ENCODE data around the gene SLC5A3. TPM values are rescaled to one million over a fixed set of nuclear protein-coding genes. Genes with fewer than 3 reads are reported as not detected.

Gene SLC5A3
- total and polyA plus RNA-seq, 10 of the 15 experiments (the other 5 are each of a cell fraction or from before 2014, with no cell fraction given): 3.3 to 21.4 (median 12.0) TPM

DNA sequence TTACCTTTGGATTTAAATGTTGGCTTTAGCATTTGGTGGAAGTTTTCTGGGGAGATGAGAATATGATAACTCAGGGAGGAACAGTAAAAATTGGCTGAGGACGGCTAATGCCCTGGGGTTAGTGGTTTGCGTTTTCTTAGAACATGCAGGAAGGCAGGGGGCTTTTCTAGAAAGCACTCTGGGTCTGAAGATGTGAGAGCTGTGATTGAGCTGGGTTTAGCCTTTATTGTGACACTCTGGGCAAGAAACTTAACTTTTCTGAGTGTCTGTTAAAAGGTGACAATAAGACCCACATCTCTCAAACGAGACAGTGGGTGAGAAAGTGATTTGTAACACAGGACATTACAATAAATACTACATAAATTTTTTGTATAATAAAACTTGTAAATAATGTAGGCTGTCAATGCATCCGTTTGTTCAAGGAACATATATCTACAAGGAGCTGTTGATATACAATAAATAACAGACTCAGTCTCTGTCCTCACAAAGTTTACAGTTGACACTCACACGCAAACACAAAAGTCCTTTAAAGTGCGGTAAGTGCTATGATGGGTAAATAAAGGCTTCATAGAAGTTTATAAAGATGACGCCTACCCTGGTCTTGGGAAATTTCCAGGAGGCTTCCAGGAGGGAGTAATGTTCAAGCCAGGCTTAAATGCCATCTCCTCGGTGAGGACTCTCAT, 49.5 kb upstream of the SLC5A3 start:
- no TSS peak for BruUV-seq (replicated peaks)
- H3K4me2 ChIP-seq (ENCODE audit: control insufficient read depth, insufficient read depth): no peak overlapping the region
- H3K79me2 ChIP-seq (ENCODE audit: control insufficient read depth, insufficient read depth, low read length): no peaks in the 10 kb centered on the region
- RAD21 ChIA-PET (ENCODE audit: unreplicated experiment): interaction anchor here (1.2 to 8.8 kb wide), 7 partner anchors 9 to 100 kb away, joined by 3 to 145 read pairs (median 17); partner anchors contain the start of genes MRPS6 and SLC5A3
- no peak for ATAC-seq
- no peak for FAIRE-seq
- peaks cover 46% of the 10 kb centered on the region for H3K4me1 ChIP-seq (ENCODE audit: control insufficient read depth, insufficient read depth, low read length)
- in situ Hi-C loops (cut with MboI) (loop anchor here (25.0 kb wide), 1 partner anchor 838 kb away; no protein-coding TSS in a partner anchor), intact Hi-C loops (cut with micrococcal nuclease; ENCODE audit: unreplicated experiment) (no loop called here)
- CTCF ChIA-PET: interaction anchor here (1.0 to 4.0 kb wide), 10 partner anchors 11 to 324 kb away, joined by 3 to 19 read pairs (median 4); no protein-coding TSS in a partner anchor
- H3K27ac ChIP-seq (ENCODE audit: control insufficient read depth, insufficient read depth): no peak overlapping the region
- SMC1A ChIA-PET (ENCODE audit: uncharacterized antibody, unreplicated experiment): interaction anchor here (0.8 to 9.9 kb wide), 16 partner anchors 8 to 324 kb away, joined by 3 to 193 read pairs (median 7); partner anchors contain the start of genes MRPS6 and SLC5A3
- no peak for DNase-seq (ENCODE audit: low read depth, low spot score)
- WGBS (ENCODE audit: insufficient coverage, insufficient replicate concordance, low lambda C conversion rate, missing lambda C conversion rate): 96% methylated on average over 8 of the region's 8 CpGs
- no peak overlapping the region for H3K4me3 ChIP-seq
- no peaks in the 10 kb centered on the region for H3K36me3 ChIP-seq (ENCODE audit: control insufficient read depth in 2 of 2, insufficient read depth in 2 of 2, low read length in 1 of 2)
- H3K9me3 ChIP-seq (replicated peaks; ENCODE audit: control insufficient read depth, insufficient read depth, low read length): peaks cover 3% of the 10 kb centered on the region
- no peaks in the 10 kb centered on the region for H4K20me1 ChIP-seq (ENCODE audit: control insufficient read depth, insufficient read depth)
- H2AFZ ChIP-seq (ENCODE audit: control insufficient read depth, low read depth, low read length): no peak overlapping the region
- TF ChIP-seq CHD2 (IDR thresholded peaks at IDR 0.05; ENCODE audit: borderline replicate concordance, low read depth, low read length) (no peak), HDAC2 (IDR thresholded peaks at IDR 0.05) (no peak), MTA3 (IDR thresholded peaks at IDR 0.05; ENCODE audit: borderline replicate concordance, low read length) (no peak), EED (IDR thresholded peaks at IDR 0.05; ENCODE audit: low read depth) (no peak)
- no peaks in the 10 kb centered on the region for H3K27me3 ChIP-seq (replicated peaks in 1 of 2; ENCODE audit: control insufficient read depth in 2 of 2, insufficient read depth in 2 of 2, low read length in 1 of 2)
- no peak overlapping the region for H3K9ac ChIP-seq (ENCODE audit: control insufficient read depth, insufficient read depth, low read length)
- POLR2A ChIA-PET: interaction anchor here (0.5 to 6.7 kb wide), 10 partner anchors 8 to 67 kb away, joined by 3 to 57 read pairs (median 3); no protein-coding TSS in a partner anchor

DNA sequence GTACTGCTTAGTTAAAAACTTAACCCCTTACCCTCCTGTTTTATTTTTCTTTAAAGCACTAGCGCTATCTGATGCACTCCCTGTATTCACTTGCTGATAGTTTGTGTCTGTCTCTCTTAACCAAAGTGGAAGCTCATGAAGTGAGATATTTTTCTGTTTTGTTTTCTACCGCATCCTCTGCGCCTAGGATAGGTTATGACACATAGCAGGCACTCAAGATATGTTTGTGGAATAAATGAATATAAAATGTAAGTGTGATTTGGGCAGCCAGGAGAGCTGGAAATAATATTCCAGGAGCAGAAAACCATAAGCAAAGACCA, 49.0 kb upstream of the SLC5A3 start:
- TF ChIP-seq POLR2A (IDR thresholded peaks at IDR 0.05; ENCODE audit: low read depth, low read length): no peak
- no peak for TF ChIP-seq STAT1 (conservative IDR thresholded peaks at IDR 0.05)
- no peak for TF ChIP-seq SMARCA5 (IDR thresholded peaks at IDR 0.05)
- TF ChIP-seq RAD21 (IDR thresholded peaks at IDR 0.05; ENCODE audit: insufficient read depth, low read depth, low read length): no peak
- TF ChIP-seq KAT2A (conservative IDR thresholded peaks at IDR 0.05; ENCODE audit: control insufficient read depth, low read depth, low read length): no peak
- TF ChIP-seq, protein P1, sequence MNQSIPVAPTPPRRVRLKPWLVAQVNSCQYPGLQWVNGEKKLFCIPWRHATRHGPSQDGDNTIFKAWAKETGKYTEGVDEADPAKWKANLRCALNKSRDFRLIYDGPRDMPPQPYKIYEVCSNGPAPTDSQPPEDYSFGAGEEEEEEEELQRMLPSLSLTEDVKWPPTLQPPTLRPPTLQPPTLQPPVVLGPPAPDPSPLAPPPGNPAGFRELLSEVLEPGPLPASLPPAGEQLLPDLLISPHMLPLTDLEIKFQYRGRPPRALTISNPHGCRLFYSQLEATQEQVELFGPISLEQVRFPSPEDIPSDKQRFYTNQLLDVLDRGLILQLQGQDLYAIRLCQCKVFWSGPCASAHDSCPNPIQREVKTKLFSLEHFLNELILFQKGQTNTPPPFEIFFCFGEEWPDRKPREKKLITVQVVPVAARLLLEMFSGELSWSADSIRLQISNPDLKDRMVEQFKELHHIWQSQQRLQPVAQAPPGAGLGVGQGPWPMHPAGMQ (IDR thresholded peaks at IDR 0.05; ENCODE audit: borderline replicate concordance): no peak
- TF ChIP-seq ASH2L (IDR thresholded peaks at IDR 0.05; ENCODE audit: borderline replicate concordance, low read depth): no peak
- no peak for TF ChIP-seq RAD51 (IDR thresholded peaks at IDR 0.05)
- no peak for TF ChIP-seq CHD4 (IDR thresholded peaks at IDR 0.05)
- TF ChIP-seq TCF7 (IDR thresholded peaks at IDR 0.05; ENCODE audit: borderline replicate concordance): no peak
- no peak for TF ChIP-seq NRF1 (conservative IDR thresholded peaks at IDR 0.05; ENCODE audit: low read depth, low read length)
- no peak for TF ChIP-seq IKZF1 (conservative IDR thresholded peaks at IDR 0.05)
- ATAC-seq: no peak
- Histone ChIP-seq H3K79me2 (ENCODE audit: control insufficient read depth, insufficient read depth, low read length) (no peaks in the 10 kb centered on the region), H3K4me1 (ENCODE audit: control insufficient read depth, insufficient read depth, low read length) (peaks cover 41% of the 10 kb centered on the region), H3K4me2 (ENCODE audit: control insufficient read depth, insufficient read depth) (no peak overlapping the region), H3K36me3 (ENCODE audit: control insufficient read depth in 2 of 2, insufficient read depth in 2 of 2, low read length in 1 of 2) (no peaks in the 10 kb centered on the region), H4K20me1 (ENCODE audit: control insufficient read depth, insufficient read depth) (no peaks in the 10 kb centered on the region), H3K27me3 (replicated peaks in 1 of 2; ENCODE audit: control insufficient read depth in 2 of 2, insufficient read depth in 2 of 2, low read length in 1 of 2) (no peaks in the 10 kb centered on the region), H3K27ac (ENCODE audit: control insufficient read depth, insufficient read depth) (no peak overlapping the region), H2AFZ (ENCODE audit: control insufficient read depth, low read depth, low read length) (no peak overlapping the region), H3K4me3 (no peak overlapping the region), H3K9ac (ENCODE audit: control insufficient read depth, insufficient read depth, low read length) (no peak overlapping the region), H3K9me3 (replicated peaks; ENCODE audit: control insufficient read depth, insufficient read depth, low read length) (peaks cover 3% of the 10 kb centered on the region)
- 95% methylated on average over 3 of the region's 3 CpGs for WGBS (ENCODE audit: insufficient coverage, insufficient replicate concordance, low lambda C conversion rate, missing lambda C conversion rate)
- ChIA-PET SMC1A (ENCODE audit: uncharacterized antibody, unreplicated experiment) (interaction anchor here (0.8 to 9.9 kb wide), 13 partner anchors 7 to 323 kb away, joined by 3 to 193 read pairs (median 9); partner anchors contain the start of genes MRPS6 and SLC5A3), POLR2A (interaction anchor here (1.2 to 2.8 kb wide), 4 partner anchors 27 to 66 kb away, joined by 3 to 15 read pairs (median 3); no protein-coding TSS in a partner anchor), RAD21 (ENCODE audit: unreplicated experiment) (interaction anchor here (1.2 to 8.8 kb wide), 3 partner anchors 49 to 100 kb away, joined by 3 to 145 read pairs (median 17); no protein-coding TSS in a partner anchor), CTCF (interaction anchor here (1.1 to 4.0 kb wide), 7 partner anchors 10 to 323 kb away, joined by 3 to 19 read pairs (median 4); no protein-coding TSS in a partner anchor)
- BruUV-seq (replicated peaks): no TSS peak
- in situ Hi-C loops (cut with MboI): loop anchor here (25.0 kb wide), 1 partner anchor 838 kb away; no protein-coding TSS in a partner anchor
- FAIRE-seq: no peak
- intact Hi-C loops (cut with micrococcal nuclease; ENCODE audit: unreplicated experiment): no loop called here
- DNase-seq (ENCODE audit: low read depth, low spot score): no peak
